Activated B cell treated with CpG ODN at 0.5 μM for 24 hours (primary cell): ENCODE measurements around the gene ZEB2. TPM values are rescaled to one million over a fixed set of nuclear protein-coding genes. Genes with fewer than 3 reads are reported as not detected.
A peak's percentile ranks its signal among the peaks of the same experiment; 100 is the strongest.

ENCODE experiments used
- ATAC-seq: fragments of 200-7000 bp; cut with Tn5 transposase; one replicate; pipeline ENCODE4 v1.10.0; 2021; ENCODE audit warnings: low read depth, mild to moderate bottlenecking, moderate library complexity
- CTCF ChIA-PET: fragments of 350-600 bp; sonication (Branson Sonifier 250); formaldehyde crosslinking; loops from one replicate; lab custom pipeline; 2021; ENCODE audit warnings: antibody characterized with exemption; lab: Charles Lee
- POLR2A ChIA-PET: fragments of 350-600 bp; sonication (Branson Sonifier 250); formaldehyde crosslinking; loops from one replicate; lab custom pipeline; 2021; ENCODE audit warnings: antibody characterized with exemption; lab: Charles Lee
- DNase-seq: peaks from one replicate; pipeline ENCODE4 v3.0.0; 2022
- H3K27ac Mint-ChIP-seq: one replicate; pipeline ENCODE4 v1.8.0; 2020; ENCODE audit warnings: mixed read lengths
- H3K27me3 Mint-ChIP-seq: one replicate; pipeline ENCODE4 v1.8.0; 2021; ENCODE audit warnings: mixed read lengths
- H3K36me3 Mint-ChIP-seq: one replicate; pipeline ENCODE4 v1.8.0; 2021; ENCODE audit warnings: low read depth, mixed read lengths
- H3K4me1 Mint-ChIP-seq: one replicate; pipeline ENCODE4 v1.8.0; 2021; ENCODE audit warnings: mixed read lengths
- H3K4me3 Mint-ChIP-seq: one replicate; pipeline ENCODE4 v1.8.0; 2020; ENCODE audit warnings: mild to moderate bottlenecking, mixed read lengths
- H3K9me3 Mint-ChIP-seq: one replicate; pipeline ENCODE4 v1.8.0; 2020; ENCODE audit warnings: mixed read lengths
- intact Hi-C: fragments of 100-400 bp; cut with micrococcal nuclease; formaldehyde crosslinking; loops from one replicate; pipeline ENCODE4 v1.15.1; 2024
- total RNA-seq: library from RNA; stranded (reverse); gene quantifications from 2 replicates; pipeline ENCODE4 v1.2.3, GENCODE V29; 2022
- TF ChIP-seq, protein P1 (sequence below): fragments of 200-600 bp; IDR thresholded peaks from one replicate; pipeline ENCODE4 v1.8.0; 2022; ENCODE audit warnings: antibody characterized with exemption, mild to moderate bottlenecking

ZEB2 gene
- total RNA-seq, 1 donor from 2014 or later, result 200 TPM

DNA sequence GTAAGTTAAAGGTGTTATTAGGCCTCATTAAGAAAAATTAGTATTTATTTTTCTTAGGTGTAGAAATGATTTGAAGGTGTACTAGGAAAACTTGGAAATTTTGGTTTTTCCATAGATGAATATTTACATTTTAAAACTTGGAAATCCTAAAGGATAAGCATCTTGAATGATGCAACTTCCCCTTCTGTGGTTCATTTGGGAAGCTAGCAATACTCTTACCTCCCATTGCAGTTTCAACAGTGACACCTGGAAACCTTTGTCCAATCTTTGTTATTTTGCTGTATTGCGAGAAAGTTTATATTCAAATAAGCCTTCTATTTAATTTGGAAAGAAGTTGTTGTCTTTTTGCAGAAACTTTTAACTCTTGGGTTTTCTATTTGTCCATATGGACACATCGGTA, 68.5 kb downstream of the ZEB2 start:
- Mint-ChIP-seq H3K36me3 (peaks cover 38% of the 10 kb centered on the region), H3K9me3 (no peaks in the 10 kb centered on the region), H3K4me1 (peaks cover 82% of the 10 kb centered on the region), H3K4me3 (no peak overlapping the region), H3K27ac (no peak overlapping the region), H3K27me3 (no peaks in the 10 kb centered on the region)
- TF ChIP-seq, protein P1, sequence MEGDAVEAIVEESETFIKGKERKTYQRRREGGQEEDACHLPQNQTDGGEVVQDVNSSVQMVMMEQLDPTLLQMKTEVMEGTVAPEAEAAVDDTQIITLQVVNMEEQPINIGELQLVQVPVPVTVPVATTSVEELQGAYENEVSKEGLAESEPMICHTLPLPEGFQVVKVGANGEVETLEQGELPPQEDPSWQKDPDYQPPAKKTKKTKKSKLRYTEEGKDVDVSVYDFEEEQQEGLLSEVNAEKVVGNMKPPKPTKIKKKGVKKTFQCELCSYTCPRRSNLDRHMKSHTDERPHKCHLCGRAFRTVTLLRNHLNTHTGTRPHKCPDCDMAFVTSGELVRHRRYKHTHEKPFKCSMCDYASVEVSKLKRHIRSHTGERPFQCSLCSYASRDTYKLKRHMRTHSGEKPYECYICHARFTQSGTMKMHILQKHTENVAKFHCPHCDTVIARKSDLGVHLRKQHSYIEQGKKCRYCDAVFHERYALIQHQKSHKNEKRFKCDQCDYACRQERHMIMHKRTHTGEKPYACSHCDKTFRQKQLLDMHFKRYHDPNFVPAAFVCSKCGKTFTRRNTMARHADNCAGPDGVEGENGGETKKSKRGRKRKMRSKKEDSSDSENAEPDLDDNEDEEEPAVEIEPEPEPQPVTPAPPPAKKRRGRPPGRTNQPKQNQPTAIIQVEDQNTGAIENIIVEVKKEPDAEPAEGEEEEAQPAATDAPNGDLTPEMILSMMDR, result no peak
- intact Hi-C loops, result no loop called here
- no peak for DNase-seq
- CTCF ChIA-PET, result interaction anchor here (0.6 kb wide), 1 partner anchor 626 kb away, joined by 3 read pairs; no protein-coding TSS in a partner anchor
- ATAC-seq, result no peak
- POLR2A ChIA-PET, result no interaction called here

DNA sequence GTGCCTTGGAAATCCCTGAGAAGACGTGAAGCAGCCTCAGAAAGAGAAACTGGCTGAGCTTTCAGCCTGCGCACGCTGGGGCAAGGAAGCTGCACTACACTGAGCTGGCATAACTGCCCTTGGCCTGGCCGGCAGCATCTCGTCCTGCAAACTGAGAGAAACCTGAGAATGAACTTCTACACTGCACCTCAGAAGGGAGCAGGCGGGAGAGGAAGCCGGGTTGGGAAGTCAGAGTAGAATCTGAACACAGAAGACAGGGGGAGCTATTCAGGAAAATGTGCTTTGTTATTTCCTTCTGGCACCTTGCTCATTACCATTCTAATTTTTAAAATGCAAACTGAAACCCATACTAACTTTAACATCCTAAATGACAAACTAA, 70.9 kb downstream of the ZEB2 start:
- peaks cover 57% of the 10 kb centered on the region for H3K36me3 Mint-ChIP-seq
- peak overlapping the region; percentile 62 for H3K4me3 Mint-ChIP-seq
- no peaks in the 10 kb centered on the region for H3K27me3 Mint-ChIP-seq
- intact Hi-C loops, result loop anchor here (2.0 kb wide), 1 partner anchor 18 kb away; no protein-coding TSS in a partner anchor
- H3K4me1 Mint-ChIP-seq, result peaks cover 81% of the 10 kb centered on the region
- CTCF ChIA-PET, result interaction anchor here (0.6 to 1.4 kb wide), 7 partner anchors 10 to 1304 kb away, joined by 3 to 4 read pairs (median 3); no protein-coding TSS in a partner anchor
- TF ChIP-seq, protein P1, result no peak
- H3K27ac Mint-ChIP-seq, result peak overlapping the region; percentile 42
- ATAC-seq, result peak; percentile 65
- POLR2A ChIA-PET, result interaction anchor here (0.5 to 0.9 kb wide), 4 partner anchors 43 to 138 kb away, joined by 3 to 4 read pairs (median 4); no protein-coding TSS in a partner anchor
- H3K9me3 Mint-ChIP-seq, result no peaks in the 10 kb centered on the region
- DNase-seq, result no peak

- Mint-ChIP-seq H3K9me3 (no peaks in the 10 kb centered on the region), H3K27me3 (no peaks in the 10 kb centered on the region), H3K4me3 (peak overlapping the region; percentile 62), H3K27ac (peak overlapping the region; percentile 42), H3K36me3 (peaks cover 59% of the 10 kb centered on the region), H3K4me1 (peaks cover 81% of the 10 kb centered on the region)
- CTCF ChIA-PET, result interaction anchor here (0.6 to 1.1 kb wide), 4 partner anchors 9 to 29 kb away, joined by 3 to 4 read pairs (median 4); no protein-coding TSS in a partner anchor
- intact Hi-C loops, result loop anchor here (2.0 kb wide), 1 partner anchor 18 kb away; no protein-coding TSS in a partner anchor
- TF ChIP-seq, protein P1, result no peak
- ATAC-seq (peak; percentile 26), DNase-seq (no peak)
- POLR2A ChIA-PET, result interaction anchor here (0.5 to 0.9 kb wide), 3 partner anchors 62 to 70 kb away, joined by 3 to 4 read pairs (median 4); no protein-coding TSS in a partner anchor
Measured at GRCh38 chr2:144448389-144449027, 71.4 kb downstream of the ZEB2 start.

- TF ChIP-seq, protein P1, result no peak
- ATAC-seq (no peak), DNase-seq (no peak)
- Mint-ChIP-seq H3K9me3 (no peaks in the 10 kb centered on the region), H3K4me1 (peaks cover 74% of the 10 kb centered on the region), H3K27me3 (no peaks in the 10 kb centered on the region), H3K4me3 (no peak overlapping the region), H3K36me3 (peaks cover 56% of the 10 kb centered on the region), H3K27ac (peak overlapping the region; percentile 53)
- ChIA-PET CTCF (interaction anchor here (1.1 kb wide), 1 partner anchor 44 kb away, joined by 3 read pairs; no protein-coding TSS in a partner anchor), POLR2A (interaction anchor here (0.6 kb wide), 1 partner anchor 146 kb away, joined by 3 read pairs; no protein-coding TSS in a partner anchor)
- intact Hi-C loops, result no loop called here
Measured at GRCh38 chr2:144447535-144447934, 72.4 kb downstream of the ZEB2 start.

DNA sequence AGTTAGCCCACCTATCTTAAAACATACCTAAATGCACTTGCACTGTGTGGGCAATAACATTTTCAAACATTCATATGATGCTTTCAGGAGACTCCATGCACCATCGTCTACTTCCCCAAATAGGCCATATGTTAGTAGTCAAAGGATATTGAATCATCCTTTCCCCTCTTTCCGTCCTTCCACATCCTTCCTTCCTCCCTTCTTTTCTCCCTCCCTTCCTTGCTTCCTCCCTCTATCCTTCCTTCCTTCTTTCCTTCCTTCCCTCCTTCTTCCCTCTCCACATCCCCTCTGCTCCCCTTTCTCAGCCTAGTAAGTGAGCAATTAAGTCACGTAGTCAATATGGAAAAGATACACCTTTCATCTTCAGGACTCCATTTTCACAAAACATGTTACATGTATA, 73.8 kb downstream of the ZEB2 start:
- peak overlapping the region; percentile 36 for H3K27ac Mint-ChIP-seq
- TF ChIP-seq, protein P1, result no peak
- DNase-seq, result no peak
- CTCF ChIA-PET, result no interaction called here
- intact Hi-C loops, result no loop called here
- H3K4me1 Mint-ChIP-seq, result peaks cover 76% of the 10 kb centered on the region
- ATAC-seq, result no peak
- POLR2A ChIA-PET, result no interaction called here
- H3K9me3 Mint-ChIP-seq, result no peaks in the 10 kb centered on the region
- H3K36me3 Mint-ChIP-seq, result peaks cover 52% of the 10 kb centered on the region
- H3K4me3 Mint-ChIP-seq, result no peak overlapping the region
- no peaks in the 10 kb centered on the region for H3K27me3 Mint-ChIP-seq
